Measurements from ENCODE around the gene GRIA3. TPM values are rescaled to one million over a fixed set of nuclear protein-coding genes. Genes with fewer than 3 reads are reported as not detected.

GRIA3 gene
- total RNA-seq, 4 donors from 2014 or later = 0.19 to 0.44 TPM; not detected in 2

DNA sequence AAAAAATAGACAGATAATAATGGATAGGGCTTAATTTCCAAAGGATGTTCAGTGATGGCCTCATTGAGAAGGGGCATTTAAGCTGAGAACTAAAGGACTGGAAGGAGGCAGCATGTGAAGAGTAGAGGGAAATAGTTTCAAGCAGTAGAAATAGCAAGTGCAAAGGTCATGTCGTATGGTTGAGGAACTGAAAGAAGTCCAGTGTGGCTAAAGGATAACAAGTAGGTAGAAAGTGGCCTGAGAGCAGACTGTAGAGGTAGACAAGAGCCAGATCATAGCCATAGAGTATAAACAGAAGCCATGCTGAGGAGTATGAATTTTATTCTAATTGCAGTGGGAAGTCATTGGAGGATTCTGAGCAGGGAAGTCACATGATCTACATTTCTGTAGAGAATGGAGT, 72.3 kb downstream of the GRIA3 start:
- H3K9me3 ChIP-seq = no peaks in the 10 kb centered on the region
- H3K27ac ChIP-seq = no peak overlapping the region
- TF ChIP-seq, protein P1, sequence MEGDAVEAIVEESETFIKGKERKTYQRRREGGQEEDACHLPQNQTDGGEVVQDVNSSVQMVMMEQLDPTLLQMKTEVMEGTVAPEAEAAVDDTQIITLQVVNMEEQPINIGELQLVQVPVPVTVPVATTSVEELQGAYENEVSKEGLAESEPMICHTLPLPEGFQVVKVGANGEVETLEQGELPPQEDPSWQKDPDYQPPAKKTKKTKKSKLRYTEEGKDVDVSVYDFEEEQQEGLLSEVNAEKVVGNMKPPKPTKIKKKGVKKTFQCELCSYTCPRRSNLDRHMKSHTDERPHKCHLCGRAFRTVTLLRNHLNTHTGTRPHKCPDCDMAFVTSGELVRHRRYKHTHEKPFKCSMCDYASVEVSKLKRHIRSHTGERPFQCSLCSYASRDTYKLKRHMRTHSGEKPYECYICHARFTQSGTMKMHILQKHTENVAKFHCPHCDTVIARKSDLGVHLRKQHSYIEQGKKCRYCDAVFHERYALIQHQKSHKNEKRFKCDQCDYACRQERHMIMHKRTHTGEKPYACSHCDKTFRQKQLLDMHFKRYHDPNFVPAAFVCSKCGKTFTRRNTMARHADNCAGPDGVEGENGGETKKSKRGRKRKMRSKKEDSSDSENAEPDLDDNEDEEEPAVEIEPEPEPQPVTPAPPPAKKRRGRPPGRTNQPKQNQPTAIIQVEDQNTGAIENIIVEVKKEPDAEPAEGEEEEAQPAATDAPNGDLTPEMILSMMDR (IDR thresholded peaks at IDR 0.05) = no peak
- TF ChIP-seq POLR2A (IDR thresholded peaks at IDR 0.05) = no peak
- H3K4me1 ChIP-seq = no peaks in the 10 kb centered on the region
- H3K4me3 ChIP-seq = no peak overlapping the region
- no peak for DNase-seq
- intact Hi-C loops (cut with DNase I) = no loop called here
- H3K27me3 ChIP-seq = no peaks in the 10 kb centered on the region
- H3K36me3 ChIP-seq = no peaks in the 10 kb centered on the region
- 43 to 79% methylated on average over 1 of the region's 1 CpG for WGBS, 2 donors

DNA sequence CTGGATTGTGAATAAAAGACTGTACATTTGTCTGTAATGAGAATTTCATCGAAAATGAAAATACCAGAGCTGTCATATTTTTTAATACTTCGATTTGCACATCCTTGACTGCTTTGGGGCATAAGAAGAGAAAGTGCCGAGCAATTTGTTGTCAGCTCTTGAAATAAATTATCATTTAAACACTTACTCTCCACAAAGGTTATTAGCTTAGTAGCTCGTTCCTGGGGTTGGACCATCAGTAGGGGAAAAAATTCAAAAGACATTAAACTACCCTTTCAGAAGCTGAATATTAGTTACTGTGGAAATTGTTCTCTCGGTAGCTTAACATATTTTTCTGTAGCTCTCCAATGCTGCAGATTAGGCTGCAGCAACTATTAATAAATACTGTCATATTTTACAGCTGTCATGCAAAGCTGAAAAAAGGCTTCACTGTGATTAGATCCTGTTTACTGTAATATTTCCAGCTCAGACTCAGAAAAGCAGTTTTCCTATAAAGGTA, 76.9 kb downstream of the GRIA3 start:
- no peak for DNase-seq
- Histone ChIP-seq H3K9me3 (no peaks in the 10 kb centered on the region), H3K27ac (no peak overlapping the region), H3K36me3 (no peaks in the 10 kb centered on the region), H3K27me3 (no peaks in the 10 kb centered on the region), H3K4me1 (no peaks in the 10 kb centered on the region), H3K4me3 (no peak overlapping the region)
- TF ChIP-seq, protein P1 (IDR thresholded peaks at IDR 0.05) = no peak
- TF ChIP-seq POLR2A (IDR thresholded peaks at IDR 0.05) = no peak
- 49 to 65% methylated on average over 3 to 5 of the region's 5 CpGs for WGBS, 2 donors
- intact Hi-C loops (cut with DNase I) = no loop called here

DNA sequence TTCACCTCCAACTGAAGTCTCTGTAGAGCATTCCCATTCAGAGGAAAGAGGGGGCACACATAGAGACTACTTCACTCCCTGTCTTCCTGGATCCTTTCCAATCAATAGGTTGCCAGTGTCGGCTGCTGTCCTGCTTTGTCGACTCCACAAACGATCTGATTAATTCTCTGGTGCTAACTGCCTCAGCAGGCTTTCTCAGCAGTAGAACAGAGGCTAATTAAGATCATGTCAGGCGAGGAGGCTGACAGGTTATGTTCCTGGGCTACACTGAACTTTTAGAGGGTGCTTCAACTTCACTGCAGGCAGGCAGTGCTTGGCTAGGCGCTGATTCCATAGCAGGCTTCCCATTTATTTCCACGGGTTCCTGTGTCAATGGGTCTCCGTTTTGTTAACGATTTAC, 79.2 kb downstream of the GRIA3 start:
- Histone ChIP-seq H3K27me3 (no peaks in the 10 kb centered on the region), H3K9me3 (no peaks in the 10 kb centered on the region), H3K4me1 (no peaks in the 10 kb centered on the region), H3K27ac (no peak overlapping the region), H3K4me3 (no peak overlapping the region), H3K36me3 (no peaks in the 10 kb centered on the region)
- TF ChIP-seq, protein P1 (IDR thresholded peaks at IDR 0.05) = no peak
- TF ChIP-seq POLR2A (IDR thresholded peaks at IDR 0.05) = no peak
- intact Hi-C loops (cut with DNase I) = no loop called here
- WGBS, 2 donors = 45 to 56% methylated on average over 6 to 8 of the region's 8 CpGs
- DNase-seq = no peak

DNA sequence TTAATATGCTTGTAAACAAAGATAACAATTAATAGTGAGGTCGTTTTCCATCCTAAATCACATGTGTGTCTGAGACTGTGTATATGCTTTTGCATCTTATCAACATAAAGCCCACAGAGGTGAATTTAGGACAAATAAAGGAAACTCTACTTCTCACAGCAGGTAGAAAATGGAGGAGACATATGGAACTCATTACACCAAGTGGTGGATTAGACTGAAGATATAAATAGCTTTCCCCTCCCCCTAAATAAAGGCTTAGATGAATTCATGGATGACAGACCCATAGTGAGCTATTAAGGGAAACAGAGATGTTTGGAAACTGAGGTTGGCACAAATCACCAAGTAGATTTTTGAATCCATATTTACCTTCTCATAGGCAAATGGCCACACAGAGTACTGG, 79.7 kb downstream of the GRIA3 start:
- no peak for DNase-seq
- Histone ChIP-seq H3K4me1 (no peaks in the 10 kb centered on the region), H3K9me3 (no peaks in the 10 kb centered on the region), H3K36me3 (no peaks in the 10 kb centered on the region), H3K27ac (no peak overlapping the region), H3K27me3 (no peaks in the 10 kb centered on the region), H3K4me3 (no peak overlapping the region)
- intact Hi-C loops (cut with DNase I) = no loop called here
- TF ChIP-seq, protein P1 (IDR thresholded peaks at IDR 0.05) = no peak
- no peak for TF ChIP-seq POLR2A (IDR thresholded peaks at IDR 0.05)
- WGBS, 2 donors = 20 to 38% methylated on average over 1 of the region's 1 CpG

DNA sequence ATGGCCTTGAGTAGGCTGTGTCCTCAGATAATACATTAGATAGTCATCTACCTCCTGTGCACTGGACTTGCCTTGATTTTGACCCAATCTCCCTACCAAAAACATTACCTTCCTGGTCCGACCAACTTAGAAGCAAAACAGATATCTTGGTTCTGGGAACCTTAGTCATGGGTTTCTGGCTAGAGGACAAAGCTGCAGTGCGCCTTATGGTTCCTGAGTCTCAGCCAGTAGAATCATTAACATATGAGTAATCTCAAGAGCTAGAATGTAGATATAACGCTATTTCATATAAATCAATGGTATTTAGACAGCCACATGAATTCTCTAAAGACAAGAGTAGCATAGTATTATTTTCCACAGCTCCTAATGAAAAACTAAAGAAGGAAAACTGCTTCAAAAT, 83.1 kb downstream of the GRIA3 start:
- intact Hi-C loops (cut with DNase I) = no loop called here
- no peaks in the 10 kb centered on the region for H3K9me3 ChIP-seq
- no peaks in the 10 kb centered on the region for H3K27me3 ChIP-seq
- no peak for TF ChIP-seq POLR2A (IDR thresholded peaks at IDR 0.05)
- TF ChIP-seq, protein P1 (IDR thresholded peaks at IDR 0.05) = no peak
- DNase-seq = no peak
- 33 to 45% methylated on average over 1 to 3 of the region's 3 CpGs for WGBS, 2 donors
- no peaks in the 10 kb centered on the region for H3K36me3 ChIP-seq
- H3K27ac ChIP-seq = no peak overlapping the region
- H3K4me3 ChIP-seq = no peak overlapping the region
- H3K4me1 ChIP-seq = no peaks in the 10 kb centered on the region
